HL-60/S4 (cell line): ENCODE results near the gene ABHD17C.
"Not testable (repeated sequence)": the region's sequence is repeated elsewhere in the genome, so short reads cannot be mapped to it uniquely, and the experiment has no call there.

ENCODE experiments used
- in situ Hi-C: fragments of 300-500 bp; cut with MboI; formaldehyde crosslinking; loops from 2 replicates; pipeline ENCODE4 v1.14.3; 2022; ENCODE audit warnings: low sequenced_read_pairs

Gene ABHD17C

GRCh38 chr15:80695099-80695910, at the start of gene ABHD17C:
TSS of gene ABHD17C (plus strand) at chr15:80695310. CDS start at chr15:80695430, 120 bp downstream.
- in situ Hi-C loops, result no loop called here

DNA sequence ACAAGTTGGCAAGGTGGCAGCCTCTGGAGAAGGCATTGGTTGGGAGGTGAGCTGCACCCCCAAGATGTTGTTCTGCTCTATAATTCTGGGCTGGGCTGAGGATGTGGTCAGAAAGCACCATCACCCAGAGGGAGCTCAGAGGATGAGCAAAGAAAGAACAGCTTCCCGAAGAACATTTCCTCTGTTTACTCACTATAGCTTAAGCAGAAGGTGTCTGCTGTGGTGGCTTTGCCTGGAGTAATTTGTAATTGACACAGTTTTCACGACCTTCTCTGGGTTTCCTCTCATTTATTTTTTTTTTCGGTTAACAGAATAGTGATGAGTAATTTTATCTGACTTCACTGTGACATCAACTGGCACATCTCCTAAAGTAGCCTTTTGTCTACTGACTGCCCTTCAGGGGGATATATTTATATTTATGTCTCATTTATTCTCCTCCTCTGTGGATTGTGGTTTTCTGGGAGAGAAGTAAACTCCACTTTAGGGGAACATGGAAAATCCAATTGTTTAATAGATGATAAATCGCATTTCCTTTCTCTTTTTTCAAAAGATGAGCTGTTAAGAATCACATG, 49.5 kb upstream of the ABHD17C start:
- in situ Hi-C loops, result no loop called here

- in situ Hi-C loops, result not testable (repeated sequence)
Observed at GRCh38 chr15:80647424-80647823, 47.7 kb upstream of the ABHD17C start.

GRCh38 chr15:80654299-80654698, 40.8 kb upstream of the ABHD17C start:
- in situ Hi-C loops, result no loop called here

DNA sequence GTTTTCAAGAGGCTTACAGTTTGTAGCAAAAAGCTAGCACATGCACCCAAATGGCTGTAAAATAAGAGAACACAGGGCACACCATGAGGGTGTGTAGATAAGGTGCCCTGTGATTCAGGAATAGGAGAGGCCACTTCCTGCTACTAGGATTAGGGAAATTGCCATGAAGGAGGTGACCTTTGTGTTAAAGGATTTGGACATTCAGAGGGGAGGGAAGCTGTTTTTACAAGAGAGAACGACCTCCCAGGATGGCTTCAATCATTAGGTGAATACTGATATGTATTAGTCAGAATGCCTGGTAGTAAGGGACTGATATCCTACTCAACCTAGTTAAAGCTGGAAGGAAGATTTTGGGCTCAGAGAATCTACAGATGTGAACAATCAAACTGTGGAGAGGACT, 35.7 kb upstream of the ABHD17C start:
- in situ Hi-C loops, result no loop called here

DNA sequence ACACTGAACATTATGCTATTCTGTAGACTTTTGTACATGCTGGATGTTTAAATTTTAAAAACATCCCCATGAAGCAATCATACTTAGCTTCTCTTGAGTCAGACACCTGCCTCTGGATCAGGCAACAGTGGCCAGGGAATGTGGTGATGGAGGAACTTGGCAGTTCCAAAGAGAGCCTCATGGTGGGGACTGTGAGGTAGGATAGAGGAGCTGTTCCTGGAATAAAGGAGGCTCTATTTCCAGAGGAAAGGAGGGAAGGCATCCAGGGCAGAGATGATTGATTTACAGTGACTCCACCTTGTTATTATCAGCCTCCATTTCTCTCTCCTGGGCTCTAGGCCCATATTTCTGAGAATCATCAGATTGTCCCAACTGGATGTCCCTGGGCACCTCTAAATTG, 35.0 kb upstream of the ABHD17C start:
- in situ Hi-C loops, result no loop called here

- in situ Hi-C loops, result no loop called here
Observed at GRCh38 chr15:80662129-80662528, 33.0 kb upstream of the ABHD17C start.

DNA sequence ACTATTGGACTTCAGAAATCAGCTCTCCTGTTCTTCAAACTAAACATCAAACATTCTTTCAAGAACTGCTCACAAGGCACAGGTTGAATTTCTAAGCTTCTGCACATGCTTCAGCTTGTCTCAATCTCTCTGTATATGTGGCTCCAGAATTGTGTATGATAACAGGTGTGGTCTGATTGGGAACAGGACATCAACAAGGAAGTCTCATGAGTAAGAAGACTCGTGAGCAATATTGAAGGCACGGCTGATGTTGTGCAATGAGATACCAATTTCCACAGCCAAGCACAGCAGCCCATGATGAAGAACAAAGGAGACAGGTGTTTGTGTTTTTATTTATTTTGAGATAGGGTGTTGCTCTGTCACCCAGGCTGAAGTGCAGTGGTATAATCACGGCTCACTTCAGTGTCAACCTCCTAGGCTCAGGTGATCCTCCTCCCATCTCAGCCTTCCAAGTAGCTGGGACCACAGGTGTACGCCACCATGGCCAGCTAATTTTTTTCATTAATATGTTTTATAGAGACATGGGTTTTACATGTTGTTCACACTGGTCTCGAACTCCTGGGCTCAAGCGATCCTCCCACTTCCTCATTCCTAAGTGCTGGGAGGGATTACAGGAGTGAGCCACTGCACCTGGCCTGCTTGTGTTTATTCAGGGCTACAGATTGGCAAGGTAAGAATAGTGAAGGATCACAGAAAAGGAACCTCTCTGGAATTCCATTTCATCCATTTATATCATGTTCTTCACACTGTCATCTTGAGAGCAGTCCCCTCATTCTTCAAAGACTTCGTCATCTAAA, 32.2 kb upstream of the ABHD17C start:
- in situ Hi-C loops, result no loop called here

GRCh38 chr15:80665151-80665550, 30.0 kb upstream of the ABHD17C start:
- in situ Hi-C loops, result no loop called here

DNA sequence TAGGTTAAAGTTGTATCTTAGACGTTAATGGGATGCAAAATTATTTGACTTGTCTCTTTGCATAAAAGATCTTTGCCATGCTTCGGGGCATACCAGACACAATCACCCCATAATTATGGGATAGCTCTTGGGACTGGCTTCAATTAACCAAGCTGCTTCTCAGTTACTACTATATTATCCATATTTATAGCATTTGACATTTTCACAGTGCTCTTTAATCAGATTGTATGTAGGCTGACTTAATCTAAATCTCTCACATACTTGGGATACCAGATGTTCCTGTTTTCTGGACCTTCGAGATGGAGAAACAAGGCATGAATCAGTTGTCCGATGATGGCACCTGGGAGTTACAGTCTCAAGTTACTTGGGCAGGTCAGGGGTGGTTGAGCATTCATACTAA, 27.2 kb upstream of the ABHD17C start:
- in situ Hi-C loops, result no loop called here

- in situ Hi-C loops, result no loop called here
Observed at GRCh38 chr15:80668546-80669236, 26.4 kb upstream of the ABHD17C start.

GRCh38 chr15:80669663-80670273, 25.3 kb upstream of the ABHD17C start:
- in situ Hi-C loops, result no loop called here

- in situ Hi-C loops, result no loop called here
Observed at GRCh38 chr15:80673561-80674244, 21.4 kb upstream of the ABHD17C start.

DNA sequence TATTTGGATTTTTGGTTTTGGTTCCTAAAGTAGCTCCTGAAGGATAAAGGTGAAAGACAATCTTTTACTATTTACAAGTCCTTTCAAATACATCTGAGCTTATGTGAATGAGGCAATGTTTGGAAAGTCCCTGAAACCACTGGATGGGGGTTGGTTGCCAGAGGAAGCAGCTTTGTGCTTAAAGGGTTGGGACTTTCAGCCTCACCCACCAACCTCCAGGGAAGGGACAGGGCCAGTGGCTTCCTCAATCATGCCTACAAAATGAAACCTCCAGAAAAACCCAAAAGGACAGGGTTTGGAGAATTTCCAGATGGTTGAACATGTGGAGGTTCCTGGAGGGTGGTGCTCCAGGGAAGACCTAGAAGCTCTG, 20.9 kb upstream of the ABHD17C start:
- in situ Hi-C loops, result no loop called here

DNA sequence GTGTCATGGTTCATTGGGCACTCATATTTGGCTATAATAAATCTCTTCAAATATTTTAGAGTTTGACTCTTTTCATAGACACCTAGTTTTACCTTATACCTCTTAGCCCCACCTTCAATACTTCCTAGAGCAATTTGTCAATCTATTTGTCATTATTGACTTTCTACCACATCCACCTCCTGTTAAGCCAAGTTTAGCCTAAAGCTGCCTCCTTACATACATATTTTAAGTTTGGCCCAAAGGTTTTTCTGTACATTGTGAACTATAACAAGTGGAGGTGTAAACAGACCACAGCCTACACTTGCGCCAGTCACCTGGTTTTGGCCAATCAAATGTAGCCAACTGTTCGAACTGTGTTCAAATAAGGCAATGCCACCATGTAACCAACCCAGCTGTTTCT, 18.1 kb upstream of the ABHD17C start:
- in situ Hi-C loops, result no loop called here

GRCh38 chr15:80679167-80679803, 15.8 kb upstream of the ABHD17C start:
- in situ Hi-C loops, result no loop called here

GRCh38 chr15:80679804-80680175, 15.3 kb upstream of the ABHD17C start:
- in situ Hi-C loops, result no loop called here

GRCh38 chr15:80682201-80682600, 12.9 kb upstream of the ABHD17C start:
- in situ Hi-C loops, result no loop called here

GRCh38 chr15:80684697-80685096, 10.4 kb upstream of the ABHD17C start:
- in situ Hi-C loops, result no loop called here

GRCh38 chr15:80685628-80686027, 9.5 kb upstream of the ABHD17C start:
- in situ Hi-C loops, result no loop called here
